HepG2 (cell line): ENCODE measurements around the gene IST1. TPM values are rescaled to one million over a fixed set of nuclear protein-coding genes. Genes with fewer than 3 reads are reported as not detected.
A peak's percentile ranks its signal among the peaks of the same experiment; 100 is the strongest.

Experiments
- AGO2 ChIP-seq: fragments of 200-400 bp; formaldehyde crosslinking; optimal IDR thresholded peaks from 2 replicates; pipeline ENCODE3; 2017; ENCODE audit warnings: mild to moderate bottlenecking, low read depth, low read length, moderate library complexity
- ARID4A ChIP-seq: sonication (generic); formaldehyde crosslinking; IDR thresholded peaks from 2 replicates; pipeline ENCODE4 v1.5.0; 2020; ENCODE audit warnings: mild to moderate bottlenecking, missing genetic modification reagents, borderline replicate concordance
- CENPT ChIP-seq: sonication (generic); formaldehyde crosslinking; IDR thresholded peaks from 2 replicates; pipeline ENCODE4 v1.8.0; 2022; ENCODE audit warnings: low read depth, mild to moderate bottlenecking, moderate library complexity, missing genetic modification reagents
- MAFK ChIP-seq, 2 experiments: IDR thresholded peaks in 1 of 2; conservative IDR thresholded peaks in 1 of 2; 2 replicates each; pipeline ENCODE4 v1.6.1; 2011; ENCODE audit warnings: improper control_type of control experiment in 2 of 2, low read length in 2 of 2
- MEIS1 ChIP-seq: sonication (generic); formaldehyde crosslinking; IDR thresholded peaks from 2 replicates; pipeline ENCODE4 v1.9.0; 2021; ENCODE audit warnings: mild to moderate bottlenecking, missing genetic modification reagents, moderate library complexity, borderline replicate concordance
- MIER2 ChIP-seq: IDR thresholded peaks from 2 replicates; pipeline ENCODE4 v1.6.1; 2016; ENCODE audit warnings: missing biosample characterization, missing genetic modification reagents
- MLLT10 ChIP-seq: sonication (generic); formaldehyde crosslinking; IDR thresholded peaks from 2 replicates; pipeline ENCODE4 v1.4.0; 2020; ENCODE audit warnings: missing genetic modification reagents
- PRDM10 ChIP-seq: sonication (generic); formaldehyde crosslinking; IDR thresholded peaks from 2 replicates; pipeline ENCODE4 v1.4.0; 2020; ENCODE audit warnings: low read depth, missing genetic modification reagents
- REXO4 ChIP-seq: sonication (generic); formaldehyde crosslinking; IDR thresholded peaks from 2 replicates; pipeline ENCODE4 v1.8.0; 2022; ENCODE audit warnings: missing genetic modification reagents, mild to moderate bottlenecking, borderline replicate concordance
- ZNF230 ChIP-seq: sonication (generic); formaldehyde crosslinking; IDR thresholded peaks from 2 replicates; pipeline ENCODE4 v1.4.0; 2020; ENCODE audit warnings: mild to moderate bottlenecking, missing genetic modification reagents
- ZNF251 ChIP-seq: sonication (generic); formaldehyde crosslinking; IDR thresholded peaks from 2 replicates; pipeline ENCODE4 v1.9.0; 2021; ENCODE audit warnings: mild to moderate bottlenecking, missing genetic modification reagents
- ZNF569 ChIP-seq: sonication (generic); formaldehyde crosslinking; IDR thresholded peaks from 2 replicates; pipeline ENCODE4 v1.5.0; 2020; ENCODE audit warnings: mild to moderate bottlenecking, missing genetic modification reagents, moderate library complexity, borderline replicate concordance
- ZNF891 ChIP-seq: sonication (generic); formaldehyde crosslinking; IDR thresholded peaks from 2 replicates; pipeline ENCODE4 v1.5.0; 2020; ENCODE audit warnings: mild to moderate bottlenecking, missing genetic modification reagents
- polyA plus RNA-seq, 8 experiments: library from polyadenylated mRNA; depleted of rRNA in 3 of 8; stranded (reverse) in 7 of 8; unstranded in 1 of 8; fragments of >200 nt; fragmentation: Illumina TruSeq in 4 of 8; extraction: Trizol in 4 of 8; gene quantifications; 2 replicates each; pipeline versions ENCODE4 v1.2.1 to v1.2.3, GENCODE V29; 2011 to 2016; ENCODE audit warnings: low read depth in 4 of 8, missing spikeins in 1 of 8, mixed read lengths in 1 of 8; ENCODE audit not compliant: insufficient read depth in 1 of 8
- total RNA-seq, 5 experiments: library from RNA; depleted of rRNA; stranded (reverse); fragments of >200 nt; fragmentation: Illumina TruSeq; extraction: Trizol; gene quantifications; 2 replicates each; pipeline ENCODE4 v1.2.3, GENCODE V29; 2016; ENCODE audit warnings: low read depth in 1 of 5
- TF ChIP-seq, protein P1 (sequence below): sonication (generic); formaldehyde crosslinking; IDR thresholded peaks from 2 replicates; pipeline ENCODE4 v1.4.0; 2020; ENCODE audit warnings: missing genetic modification reagents

The IST1 gene
- total and polyA plus RNA-seq, 2 of the 13 experiments (the other 11 are each of a cell fraction or from before 2014, with no cell fraction given): 346 to 415 TPM

GRCh38 chr16:71895679-71896365, 491 bp downstream of the IST1 start (continued):
- TF ChIP-seq MLLT10 (CRISPR knock-in tag) (no peak), MAFK (conservative IDR thresholded peaks at IDR 0.05 in 1 of 2, IDR thresholded peaks at IDR 0.05 in 1 of 2; ENCODE audit: low read length in 2 of 2) (no peak), CENPT (CRISPR knock-in tag) (peak; percentile 44), ZNF230 (CRISPR knock-in tag) (0 out of 2 replicates have a peak, but pooled peaks have one; percentile 30), ZNF569 (CRISPR knock-in tag) (no peak), PRDM10 (CRISPR knock-in tag) (no peak), ZNF251 (CRISPR knock-in tag) (0 out of 2 replicates have a peak, but pooled peaks have one; percentile 31), MEIS1 (CRISPR knock-in tag) (0 out of 2 replicates have a peak, but pooled peaks have one; percentile 13), ZNF891 (CRISPR knock-in tag) (peak; percentile 53), MIER2 (no peak), AGO2 (peak; percentile 58), REXO4 (no peak), ARID4A (CRISPR knock-in tag) (peak; percentile 45; the same call in 1 of the 2 replicates)
- TF ChIP-seq, protein P1, sequence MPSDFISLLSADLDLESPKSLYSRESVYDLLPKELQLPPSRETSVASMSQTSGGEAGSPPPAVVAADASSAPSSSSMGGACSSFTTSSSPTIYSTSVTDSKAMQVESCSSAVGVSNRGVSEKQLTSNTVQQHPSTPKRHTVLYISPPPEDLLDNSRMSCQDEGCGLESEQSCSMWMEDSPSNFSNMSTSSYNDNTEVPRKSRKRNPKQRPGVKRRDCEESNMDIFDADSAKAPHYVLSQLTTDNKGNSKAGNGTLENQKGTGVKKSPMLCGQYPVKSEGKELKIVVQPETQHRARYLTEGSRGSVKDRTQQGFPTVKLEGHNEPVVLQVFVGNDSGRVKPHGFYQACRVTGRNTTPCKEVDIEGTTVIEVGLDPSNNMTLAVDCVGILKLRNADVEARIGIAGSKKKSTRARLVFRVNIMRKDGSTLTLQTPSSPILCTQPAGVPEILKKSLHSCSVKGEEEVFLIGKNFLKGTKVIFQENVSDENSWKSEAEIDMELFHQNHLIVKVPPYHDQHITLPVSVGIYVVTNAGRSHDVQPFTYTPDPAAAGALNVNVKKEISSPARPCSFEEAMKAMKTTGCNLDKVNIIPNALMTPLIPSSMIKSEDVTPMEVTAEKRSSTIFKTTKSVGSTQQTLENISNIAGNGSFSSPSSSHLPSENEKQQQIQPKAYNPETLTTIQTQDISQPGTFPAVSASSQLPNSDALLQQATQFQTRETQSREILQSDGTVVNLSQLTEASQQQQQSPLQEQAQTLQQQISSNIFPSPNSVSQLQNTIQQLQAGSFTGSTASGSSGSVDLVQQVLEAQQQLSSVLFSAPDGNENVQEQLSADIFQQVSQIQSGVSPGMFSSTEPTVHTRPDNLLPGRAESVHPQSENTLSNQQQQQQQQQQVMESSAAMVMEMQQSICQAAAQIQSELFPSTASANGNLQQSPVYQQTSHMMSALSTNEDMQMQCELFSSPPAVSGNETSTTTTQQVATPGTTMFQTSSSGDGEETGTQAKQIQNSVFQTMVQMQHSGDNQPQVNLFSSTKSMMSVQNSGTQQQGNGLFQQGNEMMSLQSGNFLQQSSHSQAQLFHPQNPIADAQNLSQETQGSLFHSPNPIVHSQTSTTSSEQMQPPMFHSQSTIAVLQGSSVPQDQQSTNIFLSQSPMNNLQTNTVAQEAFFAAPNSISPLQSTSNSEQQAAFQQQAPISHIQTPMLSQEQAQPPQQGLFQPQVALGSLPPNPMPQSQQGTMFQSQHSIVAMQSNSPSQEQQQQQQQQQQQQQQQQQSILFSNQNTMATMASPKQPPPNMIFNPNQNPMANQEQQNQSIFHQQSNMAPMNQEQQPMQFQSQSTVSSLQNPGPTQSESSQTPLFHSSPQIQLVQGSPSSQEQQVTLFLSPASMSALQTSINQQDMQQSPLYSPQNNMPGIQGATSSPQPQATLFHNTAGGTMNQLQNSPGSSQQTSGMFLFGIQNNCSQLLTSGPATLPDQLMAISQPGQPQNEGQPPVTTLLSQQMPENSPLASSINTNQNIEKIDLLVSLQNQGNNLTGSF: no peak
